Renal cortical epithelial cell (primary cell): ENCODE measurements around the gene PMEPA1. TPM values are rescaled to one million over a fixed set of nuclear protein-coding genes. Genes with fewer than 3 reads are reported as not detected.

Source experiments
- DNase-seq: peaks from one replicate; pipeline ENCODE4 v3.0.0-alpha.2; 2011; ENCODE audit warnings: low read depth
- total RNA-seq: library from RNA; depleted of rRNA; stranded (reverse); fragments of >200 nt; gene quantifications from 2 replicates; pipeline ENCODE4 v1.2.3, GENCODE V29; 2014

Gene PMEPA1
- total RNA-seq, 1 donor from 2014 or later = 159 TPM

GRCh38 chr20:57661746-57662455 is 47.9 kb downstream of the PMEPA1 start:
- DNase-seq = no peak

- DNase-seq = peak; percentile 29
Observed at GRCh38 chr20:57660922-57661745, 48.7 kb downstream of the PMEPA1 start.

GRCh38 chr20:57660181-57660921 is 49.5 kb downstream of the PMEPA1 start:
- DNase-seq = no peak

- DNase-seq = no peak
Observed at GRCh38 chr20:57659517-57660180, 50.2 kb downstream of the PMEPA1 start.

- DNase-seq = no peak
Observed at GRCh38 chr20:57658833-57659516, 50.8 kb downstream of the PMEPA1 start.

- DNase-seq = no peak
Observed at GRCh38 chr20:57658447-57658832, 51.4 kb downstream of the PMEPA1 start.

- DNase-seq = no peak
Observed at GRCh38 chr20:57657535-57658446, 52.0 kb downstream of the PMEPA1 start.

GRCh38 chr20:57656821-57657534 is 52.8 kb downstream of the PMEPA1 start:
- no peak for DNase-seq

- DNase-seq = no peak
Observed at GRCh38 chr20:57656252-57656820, 53.5 kb downstream of the PMEPA1 start.

GRCh38 chr20:57655809-57656155 is 54.0 kb downstream of the PMEPA1 start:
- no peak for DNase-seq

- DNase-seq = no peak
Observed at GRCh38 chr20:57654998-57655808, 54.6 kb downstream of the PMEPA1 start.

GRCh38 chr20:57654363-57654997 is 55.3 kb downstream of the PMEPA1 start:
- peak; percentile 31 for DNase-seq

GRCh38 chr20:57653910-57654309 is 55.9 kb downstream of the PMEPA1 start:
- DNase-seq = no peak

- no peak for DNase-seq
Observed at GRCh38 chr20:57653546-57653900, 56.3 kb downstream of the PMEPA1 start.

- DNase-seq = no peak
Observed at GRCh38 chr20:57652606-57653545, 56.9 kb downstream of the PMEPA1 start.

- DNase-seq = no peak
Observed at GRCh38 chr20:57651881-57652605, 57.8 kb downstream of the PMEPA1 start.
